ENCODE measurements around the gene TTC39B. TPM values are rescaled to one million over a fixed set of nuclear protein-coding genes. Genes with fewer than 3 reads are reported as not detected.
A peak's percentile ranks its signal among the peaks of the same experiment; 100 is the strongest.
"Not testable (repeated sequence)": the region's sequence is repeated elsewhere in the genome, so short reads cannot be mapped to it uniquely, and the experiment has no call there.

The TTC39B gene
- total RNA-seq (2014; rRNA removed; shearing (Covaris generic)): 2.1 and 2.4 TPM in 2 replicates

- DNase-seq (ENCODE audit: low read depth): peak; percentile 88
These were observed at the start of gene TTC39B for GRCh38 chr9:15306757-15307522. TTC39B (minus strand) TSS chr9:15307216; CDS start chr9:15307125, 91 bp downstream.

GRCh38 chr9:15355669-15356068 is 48.7 kb upstream of the TTC39B start:
- no peak for DNase-seq (ENCODE audit: low read depth)

GRCh38 chr9:15354713-15355112 is 47.7 kb upstream of the TTC39B start:
- no peak for DNase-seq (ENCODE audit: low read depth)

GRCh38 chr9:15353892-15354291 is 46.9 kb upstream of the TTC39B start:
- DNase-seq (ENCODE audit: low read depth): no peak

- no peak for DNase-seq (ENCODE audit: low read depth)
These were observed 45.3 kb upstream of the TTC39B start for GRCh38 chr9:15352306-15352705.

GRCh38 chr9:15349892-15350761 is 43.1 kb upstream of the TTC39B start:
- DNase-seq (ENCODE audit: low read depth): peak; percentile 45

- no peak for DNase-seq (ENCODE audit: low read depth)
These were observed 39.8 kb upstream of the TTC39B start for GRCh38 chr9:15346837-15347236.

DNA sequence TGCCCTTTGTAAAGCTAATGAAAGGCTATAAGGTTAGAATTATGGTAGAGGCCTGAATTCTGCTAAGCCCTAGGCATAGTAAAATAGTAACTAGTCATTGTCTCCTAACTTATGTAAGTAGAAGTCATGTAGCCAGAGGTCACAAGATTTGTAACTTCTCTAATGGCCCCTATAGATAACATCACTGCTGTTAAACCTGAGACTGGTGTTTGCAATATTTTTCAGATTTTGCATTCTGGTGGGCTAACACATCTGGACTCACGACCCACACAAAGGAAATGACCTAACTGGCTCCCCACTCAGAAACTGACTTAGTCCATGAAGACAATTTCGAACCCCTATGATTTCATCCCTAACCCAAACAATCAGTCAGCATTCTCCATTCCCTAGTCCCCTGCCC is 37.2 kb upstream of the TTC39B start:
- DNase-seq (ENCODE audit: low read depth): no peak

- DNase-seq (ENCODE audit: low read depth): no peak
These were observed 26.4 kb upstream of the TTC39B start for GRCh38 chr9:15333376-15333881.

DNA sequence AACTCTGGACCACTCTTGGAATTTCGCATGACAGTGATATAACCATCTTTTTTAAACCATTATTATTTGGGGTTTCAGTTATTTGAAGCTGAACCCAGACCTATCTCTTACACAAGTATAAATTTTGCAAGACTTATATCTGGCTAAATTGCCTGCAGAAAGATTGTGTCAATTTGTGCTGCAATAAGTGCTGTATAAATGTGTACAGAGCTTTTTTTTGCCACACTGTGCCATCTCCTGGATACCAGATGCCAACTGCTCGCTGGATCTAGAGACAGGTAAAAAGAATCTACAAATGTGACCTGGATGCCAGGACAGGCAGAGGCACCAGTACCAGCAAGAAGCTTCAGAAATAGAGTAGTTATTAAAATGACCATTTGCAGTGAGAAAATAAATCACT is 25.9 kb upstream of the TTC39B start:
- DNase-seq (ENCODE audit: low read depth): no peak

DNA sequence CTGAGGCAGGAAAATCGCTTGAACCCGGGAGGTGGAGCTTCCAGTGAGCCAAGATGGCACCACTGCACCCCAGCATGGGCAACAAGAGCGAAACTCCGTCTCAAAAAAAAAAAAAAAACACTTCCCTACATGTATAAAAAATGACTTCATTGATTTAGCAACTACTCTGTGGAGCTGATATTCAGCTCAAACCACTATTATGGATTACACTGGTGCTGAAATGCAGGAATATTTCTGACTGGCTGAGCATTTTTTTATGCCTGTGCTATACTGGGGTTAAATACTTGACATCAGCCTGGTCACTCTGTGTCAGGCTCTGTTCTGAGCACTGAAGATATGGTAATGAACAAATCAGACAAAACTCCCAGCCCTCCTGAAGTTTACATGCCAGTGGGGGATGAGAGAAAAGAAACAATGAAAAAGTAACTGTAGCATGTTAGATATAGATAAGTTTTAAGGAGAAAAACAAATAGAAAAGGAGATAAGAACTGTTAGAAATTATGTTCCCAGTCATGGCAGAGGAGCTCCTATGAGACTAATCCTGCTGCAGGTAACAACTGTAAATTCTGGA is 22.6 kb upstream of the TTC39B start:
- DNase-seq (ENCODE audit: low read depth): no peak

DNA sequence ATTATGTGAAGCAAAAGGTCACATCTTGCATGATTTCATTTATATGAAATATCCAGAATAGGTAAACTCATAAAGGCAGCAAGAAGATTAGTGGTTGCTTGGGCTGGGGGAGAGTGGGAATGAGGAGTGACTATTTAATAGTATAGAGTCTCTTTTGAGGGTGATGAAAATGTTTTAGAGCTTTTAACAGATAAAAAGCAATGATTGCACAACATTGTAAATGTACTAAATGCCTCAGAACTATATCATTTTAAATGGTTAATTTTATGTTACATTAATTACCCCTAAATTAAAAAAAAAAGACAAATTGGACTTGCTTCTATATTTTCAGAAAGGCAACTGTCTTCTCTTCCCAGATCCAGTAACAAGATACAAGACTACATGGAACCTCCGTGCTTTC is 21.9 kb upstream of the TTC39B start:
- no peak for DNase-seq (ENCODE audit: low read depth)

- not testable (repeated sequence) for DNase-seq (ENCODE audit: low read depth)
These were observed 15.7 kb upstream of the TTC39B start for GRCh38 chr9:15322695-15323094.

- DNase-seq (ENCODE audit: low read depth): not testable (repeated sequence)
These were observed 12.6 kb upstream of the TTC39B start for GRCh38 chr9:15319661-15320060.

- peak; percentile 55 for DNase-seq (ENCODE audit: low read depth)
These were observed 10.8 kb upstream of the TTC39B start for GRCh38 chr9:15317836-15318235.

- DNase-seq (ENCODE audit: low read depth): no peak
These were observed 4.6 kb upstream of the TTC39B start for GRCh38 chr9:15311607-15312006.

- DNase-seq (ENCODE audit: low read depth): no peak
These were observed 3.3 kb upstream of the TTC39B start for GRCh38 chr9:15310107-15310850.

DNA sequence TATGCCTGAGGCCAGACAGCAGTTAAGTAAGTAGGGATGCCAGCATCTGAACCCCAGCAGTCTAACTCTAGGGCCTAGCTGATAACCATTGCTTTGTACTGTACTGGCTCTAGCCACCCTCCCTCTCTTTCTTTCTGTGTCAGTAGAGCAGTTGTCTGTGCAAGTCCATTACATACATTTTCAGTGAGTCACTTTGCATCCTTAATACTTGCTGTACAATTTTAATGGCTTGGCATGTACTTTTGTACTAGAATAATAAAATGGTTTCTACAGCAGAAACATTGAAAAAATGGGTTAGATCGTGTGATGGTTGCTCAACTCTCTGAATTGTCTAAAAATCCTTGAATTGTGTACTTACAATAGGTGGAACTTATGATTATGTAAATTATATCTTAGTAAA is 1.5 kb upstream of the TTC39B start:
- no peak for DNase-seq (ENCODE audit: low read depth)

GRCh38 chr9:15307523-15307841 is 466 bp upstream of the TTC39B start:
- DNase-seq (ENCODE audit: low read depth): no peak

DNA sequence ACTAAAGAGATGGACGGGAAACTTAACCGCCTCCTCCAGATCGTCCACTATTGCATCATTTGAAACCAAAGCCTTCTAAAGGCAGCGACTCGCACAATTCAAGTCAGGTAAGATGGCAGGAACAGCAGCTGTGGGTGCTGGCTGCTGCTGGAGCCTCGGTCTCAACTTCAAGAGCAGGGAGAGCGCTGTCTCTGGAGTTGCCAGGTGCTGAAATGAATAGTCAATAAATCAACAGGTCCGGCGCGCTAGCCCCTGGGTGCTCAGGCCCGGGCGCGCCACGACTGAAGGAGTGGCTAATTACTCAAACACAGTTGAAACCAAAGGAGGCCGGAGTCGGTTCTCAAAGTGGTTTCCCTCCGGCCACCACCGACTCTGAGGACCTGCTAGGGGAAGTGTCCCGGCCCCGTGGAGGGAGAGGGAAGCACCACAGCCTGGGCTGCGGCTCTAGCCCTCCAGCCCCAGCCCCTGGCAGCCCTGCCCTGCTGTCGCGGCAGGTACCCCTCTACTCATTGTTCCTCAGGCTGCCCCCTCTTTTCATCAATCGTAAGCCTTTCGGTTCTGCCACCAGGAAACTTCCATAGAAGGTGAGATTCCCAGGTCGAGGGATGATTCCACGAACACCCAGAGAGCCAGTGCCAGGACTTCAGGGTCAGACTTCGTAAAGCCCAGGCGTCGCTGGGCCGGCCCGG is 804 bp downstream of the TTC39B start:
- peak; percentile 31 for DNase-seq (ENCODE audit: low read depth)

DNA sequence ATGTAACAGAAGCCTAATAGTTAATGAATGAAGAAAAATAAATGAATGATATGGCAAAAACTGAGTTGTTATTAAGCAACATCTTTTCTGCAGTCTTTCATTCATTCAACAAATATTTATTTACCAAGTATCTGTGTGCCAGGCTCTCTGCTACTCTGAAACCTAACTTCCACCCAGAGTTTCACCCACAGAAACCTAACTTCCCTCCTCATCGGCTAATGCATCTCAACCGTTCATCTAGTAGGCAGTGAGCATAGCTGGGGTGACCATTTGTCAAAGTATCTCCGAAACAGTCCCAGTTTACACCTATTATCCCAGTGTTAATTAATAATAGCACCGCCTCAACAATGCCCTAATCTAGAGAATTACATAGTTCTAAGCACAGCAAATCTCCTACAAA is 1.5 kb downstream of the TTC39B start:
- DNase-seq (ENCODE audit: low read depth): no peak
